Upper lobe of left lung (tissue), 6 donors: ENCODE results near the gene COL23A1. TPM values are rescaled to one million over a fixed set of nuclear protein-coding genes. Genes with fewer than 3 reads are reported as not detected.
A peak's percentile ranks its signal among the peaks of the same experiment; 100 is the strongest.

Experiments used
- ATAC-seq, 2 donors: fragments of 200-7000 bp; cut with Tn5 transposase; one replicate each; pipeline ENCODE4 v1.9.1; 2022; ENCODE audit warnings: mild to moderate bottlenecking in 2 of 2, moderate library complexity in 2 of 2; ENCODE audit not compliant: low FRiP score in 2 of 2
- DNase-seq, 2 donors: peaks; one replicate each; pipeline ENCODE4 v3.0.0-alpha.2; 2019 to 2020
- H3K27ac ChIP-seq, 4 donors: fragments of 200-600 bp; sonication (generic); one replicate each; pipeline ENCODE4 v1.5.1; 2016 to 2019
- H3K27me3 ChIP-seq, 4 donors: fragments of 200-600 bp; sonication (generic); one replicate each; pipeline ENCODE4 v1.5.1; 2017 to 2019
- H3K36me3 ChIP-seq, 4 donors: fragments of 200-600 bp; sonication (generic); one replicate each; pipeline ENCODE4 v1.5.1; 2016 to 2019
- H3K4me1 ChIP-seq, 4 donors: fragments of 200-600 bp; sonication (generic); one replicate each; pipeline ENCODE4 v1.5.1; 2018 to 2019
- H3K4me3 ChIP-seq, 4 donors: fragments of 200-600 bp; sonication (generic); one replicate each; pipeline ENCODE4 v1.5.1; 2017 to 2019; ENCODE audit warnings: mild to moderate bottlenecking in 2 of 4, moderate library complexity in 1 of 4
- H3K9me3 ChIP-seq, 4 donors: fragments of 200-600 bp; sonication (generic); one replicate each; pipeline ENCODE4 v1.5.1; 2018 to 2019
- CTCF ChIP-seq, 6 experiments: fragments of 450-650 bp in 4 of 6; fragments of 200-600 bp in 2 of 6; sonication (generic) in 2 of 6; IDR thresholded peaks; one replicate each; pipeline ENCODE4 v1.5.1; 2016 to 2019; ENCODE audit warnings: antibody characterized with exemption in 6 of 6
- EP300 ChIP-seq, 4 donors: sonication (generic); formaldehyde crosslinking; IDR thresholded peaks; one replicate each; pipeline ENCODE4 v1.5.1; 2017; ENCODE audit warnings: antibody characterized with exemption in 4 of 4, control low read depth in 2 of 4
- POLR2A ChIP-seq, 4 donors: fragments of 450-650 bp; IDR thresholded peaks; one replicate each; pipeline ENCODE4 v1.5.1; 2016 to 2017; ENCODE audit warnings: antibody characterized with exemption in 4 of 4, mild to moderate bottlenecking in 2 of 4
- POLR2AphosphoS5 ChIP-seq, 2 donors: sonication (generic); formaldehyde crosslinking; IDR thresholded peaks; one replicate each; pipeline ENCODE4 v1.5.1; 2017; ENCODE audit warnings: antibody characterized with exemption in 2 of 2
- WGBS, 2 donors: methylation state at CpG; one replicate each; pipeline ENCODE4 v1.1.5; 2017 to 2018; 5-methylcytosine and 5-hydroxymethylcytosine counted together
- total RNA-seq, 6 donors: library from RNA; depleted of rRNA in 4 of 6; stranded (reverse); fragments of >200 nt in 4 of 6; gene quantifications; one replicate each; pipeline versions ENCODE4 v1.1.0 to v1.2.1, GENCODE V29; 2016 to 2021
- donor health status: DM: no; HTN: no; CAD: no; lungs with moderate emphysema.
- donor health status: DM: no; HTN: yes; CAD: no; lungs with severe emphysema.

Gene COL23A1
- total RNA-seq, 6 donors from 2014 or later: 0.61 to 3.1 (median 1.5) TPM

GRCh38 chr5:178218237-178218776 is 371.9 kb downstream of the COL23A1 start:
- Histone ChIP-seq H3K27me3 (no peaks in the 10 kb centered on the region), H3K9me3 (no peaks in the 10 kb centered on the region), H3K4me3 (no peak overlapping the region), H3K4me1 (peaks cover 0 to 30% (median 8%) of the 10 kb centered on the region in 4 donors), H3K27ac (no peak overlapping the region), H3K36me3 (peaks cover 12 to 84% (median 52%) of the 10 kb centered on the region in 4 donors)
- ATAC-seq (no peak), DNase-seq (no peak)
- WGBS, 2 donors: 88 to 92% methylated on average over 5 of the region's 5 CpGs
- no peak for TF ChIP-seq POLR2AphosphoS5 (IDR thresholded peaks at IDR 0.05)
- no peak for TF ChIP-seq POLR2A (IDR thresholded peaks at IDR 0.05)
- no peak for TF ChIP-seq CTCF (IDR thresholded peaks at IDR 0.05)
- no peak for TF ChIP-seq EP300 (IDR thresholded peaks at IDR 0.05)

- peaks cover 21 to 87% (median 57%) of the 10 kb centered on the region in 4 donors for H3K36me3 ChIP-seq
- WGBS, 2 donors: 88 to 96% methylated on average over 3 of the region's 3 CpGs
- DNase-seq: no peak
- no peaks in the 10 kb centered on the region for H3K27me3 ChIP-seq
- H3K4me1 ChIP-seq: peaks cover 3 to 30% (median 6%) of the 10 kb centered on the region in 4 donors
- H3K27ac ChIP-seq: peak overlapping the region in 1 of 4 donors; percentile 26
- TF ChIP-seq POLR2A (IDR thresholded peaks at IDR 0.05) (no peak), EP300 (IDR thresholded peaks at IDR 0.05) (no peak), POLR2AphosphoS5 (IDR thresholded peaks at IDR 0.05) (no peak), CTCF (IDR thresholded peaks at IDR 0.05) (no peak)
- no peak for ATAC-seq
- H3K4me3 ChIP-seq: no peak overlapping the region
- no peaks in the 10 kb centered on the region for H3K9me3 ChIP-seq
Measured at GRCh38 chr5:178216779-178217178, 373.4 kb downstream of the COL23A1 start.

- TF ChIP-seq POLR2AphosphoS5 (IDR thresholded peaks at IDR 0.05): no peak
- no peak for TF ChIP-seq EP300 (IDR thresholded peaks at IDR 0.05)
- no peak for TF ChIP-seq CTCF (IDR thresholded peaks at IDR 0.05)
- no peak for TF ChIP-seq POLR2A (IDR thresholded peaks at IDR 0.05)
- Histone ChIP-seq H3K9me3 (no peaks in the 10 kb centered on the region), H3K36me3 (peaks cover 28 to 87% (median 60%) of the 10 kb centered on the region in 4 donors), H3K4me1 (peaks cover under 1 to 23% (median 4%) of the 10 kb centered on the region in 4 donors), H3K4me3 (no peak overlapping the region), H3K27ac (peak overlapping the region in 1 of 4 donors; percentile 26), H3K27me3 (no peaks in the 10 kb centered on the region)
- WGBS, 2 donors: 58 to 84% methylated on average over 5 of the region's 5 CpGs
- DNase-seq: no peak
- peak; percentile 7 to 17 for ATAC-seq
Measured at GRCh38 chr5:178216088-178216534, 374.1 kb downstream of the COL23A1 start.

GRCh38 chr5:178215280-178216002 is 374.8 kb downstream of the COL23A1 start:
- peak overlapping the region in 3 of 4 donors; percentile 26 to 53 (median 26) for H3K27ac ChIP-seq
- no peaks in the 10 kb centered on the region for H3K27me3 ChIP-seq
- no peak for DNase-seq
- H3K36me3 ChIP-seq: peaks cover 34 to 87% (median 67%) of the 10 kb centered on the region in 4 donors
- TF ChIP-seq EP300 (IDR thresholded peaks at IDR 0.05): no peak
- no peak for TF ChIP-seq CTCF (IDR thresholded peaks at IDR 0.05)
- no peak for TF ChIP-seq POLR2AphosphoS5 (IDR thresholded peaks at IDR 0.05)
- no peak for TF ChIP-seq POLR2A (IDR thresholded peaks at IDR 0.05)
- H3K9me3 ChIP-seq: no peaks in the 10 kb centered on the region
- peaks cover 0 to 19% (median 4%) of the 10 kb centered on the region in 4 donors for H3K4me1 ChIP-seq
- no peak overlapping the region for H3K4me3 ChIP-seq
- ATAC-seq: peak in 1 of 2 donors; percentile 13
- 60 to 76% methylated on average over 6 to 13 of the region's 13 CpGs for WGBS, 2 donors
